HepG2 (cell line): Measurements from ENCODE around the gene KRTAP3-1. TPM values are rescaled to one million over a fixed set of nuclear protein-coding genes. Genes with fewer than 3 reads are reported as not detected.

Experiments
- CCDC6 ChIP-seq: sonication (generic); formaldehyde crosslinking; IDR thresholded peaks from 2 replicates; pipeline ENCODE4 v1.8.1; 2022; ENCODE audit warnings: mild to moderate bottlenecking, missing genetic modification reagents, moderate library complexity
- DZIP1 ChIP-seq: sonication (generic); formaldehyde crosslinking; IDR thresholded peaks from 2 replicates; pipeline ENCODE4 v1.5.0; 2020; ENCODE audit warnings: mild to moderate bottlenecking, missing genetic modification reagents
- GATAD1 ChIP-seq: IDR thresholded peaks from 2 replicates; pipeline ENCODE4 v1.6.1; 2016; ENCODE audit warnings: missing genetic modification reagents, missing compliant biosample characterization
- HNF4G ChIP-seq, 2 experiments: sonication (generic) in 1 of 2; formaldehyde crosslinking in 1 of 2; IDR thresholded peaks; 2 replicates each; pipeline versions ENCODE4 v1.4.0 to v1.6.1; 2011 to 2020; ENCODE audit warnings: borderline replicate concordance in 2 of 2, low read depth in 2 of 2, mild to moderate bottlenecking in 2 of 2, low read length in 1 of 2, missing genetic modification reagents in 1 of 2, moderate library complexity in 1 of 2
- MXD4 ChIP-seq: IDR thresholded peaks from 2 replicates; pipeline ENCODE4 v1.6.1; 2016; ENCODE audit warnings: mild to moderate bottlenecking, missing biosample characterization, missing genetic modification reagents
- SAFB2 ChIP-seq: sonication (generic); formaldehyde crosslinking; IDR thresholded peaks from 2 replicates; pipeline ENCODE4 v1.5.1; 2020; ENCODE audit warnings: missing genetic modification reagents, low read depth, mild to moderate bottlenecking, borderline replicate concordance
- SIX4 ChIP-seq: sonication (generic); formaldehyde crosslinking; IDR thresholded peaks from 2 replicates; pipeline ENCODE4 v1.4.0; 2020; ENCODE audit warnings: missing genetic modification reagents
- SMYD3 ChIP-seq: sonication (generic); formaldehyde crosslinking; IDR thresholded peaks from 2 replicates; pipeline ENCODE4 v1.8.1; 2023; ENCODE audit warnings: mild to moderate bottlenecking, missing genetic modification reagents
- ZBTB38 ChIP-seq: sonication (generic); formaldehyde crosslinking; IDR thresholded peaks from 2 replicates; pipeline ENCODE4 v1.5.1; 2020; ENCODE audit warnings: mild to moderate bottlenecking, missing genetic modification reagents
- ZFP1 ChIP-seq: IDR thresholded peaks from 2 replicates; pipeline ENCODE4 v1.6.1; 2016
- ZNF143 ChIP-seq: sonication (generic); formaldehyde crosslinking; IDR thresholded peaks from 2 replicates; pipeline ENCODE4 v1.4.0; 2020; ENCODE audit warnings: missing genetic modification reagents
- ZNF24 ChIP-seq: fragments of 450-650 bp; IDR thresholded peaks from 2 replicates; pipeline ENCODE4 v1.6.1; 2017; ENCODE audit warnings: antibody characterized with exemption, mild to moderate bottlenecking
- ZNF3 ChIP-seq: IDR thresholded peaks from 2 replicates; pipeline ENCODE4 v1.7.0; 2017; ENCODE audit warnings: inconsistent platforms
- ZNF362 ChIP-seq: sonication (generic); formaldehyde crosslinking; IDR thresholded peaks from 2 replicates; pipeline ENCODE4 v1.4.0; 2020; ENCODE audit warnings: missing genetic modification reagents, mild to moderate bottlenecking, borderline replicate concordance
- ZNF510 ChIP-seq: sonication (generic); formaldehyde crosslinking; IDR thresholded peaks from 2 replicates; pipeline ENCODE4 v1.4.0; 2020; ENCODE audit warnings: low read depth, mild to moderate bottlenecking, missing genetic modification reagents
- ZNF768 ChIP-seq: sonication (generic); formaldehyde crosslinking; IDR thresholded peaks from 2 replicates; pipeline ENCODE4 v1.4.0; 2020; ENCODE audit warnings: missing genetic modification reagents
- ZNF777 ChIP-seq: sonication (generic); formaldehyde crosslinking; IDR thresholded peaks from 2 replicates; pipeline ENCODE4 v1.4.0; 2020; ENCODE audit warnings: missing genetic modification reagents
- ZNF850 ChIP-seq: sonication (generic); formaldehyde crosslinking; conservative IDR thresholded peaks from 2 replicates; pipeline ENCODE4 v1.9.0; 2021; ENCODE audit warnings: mild to moderate bottlenecking, missing genetic modification reagents
- polyA plus RNA-seq, 8 experiments: library from polyadenylated mRNA; depleted of rRNA in 3 of 8; stranded (reverse) in 7 of 8; unstranded in 1 of 8; fragments of >200 nt; fragmentation: Illumina TruSeq in 4 of 8; extraction: Trizol in 4 of 8; gene quantifications; 2 replicates each; pipeline versions ENCODE4 v1.2.1 to v1.2.3, GENCODE V29; 2011 to 2016; ENCODE audit warnings: low read depth in 4 of 8, missing spikeins in 1 of 8, mixed read lengths in 1 of 8; ENCODE audit not compliant: insufficient read depth in 1 of 8
- total RNA-seq, 5 experiments: library from RNA; depleted of rRNA; stranded (reverse); fragments of >200 nt; fragmentation: Illumina TruSeq; extraction: Trizol; gene quantifications; 2 replicates each; pipeline ENCODE4 v1.2.3, GENCODE V29; 2016; ENCODE audit warnings: low read depth in 1 of 5
- TF ChIP-seq, protein P1 (sequence below), 2 experiments: sonication (generic) in 1 of 2; formaldehyde crosslinking in 1 of 2; IDR thresholded peaks; 2 replicates each; pipeline versions ENCODE4 v1.4.0 to v1.6.1; 2016 to 2020; ENCODE audit warnings: borderline replicate concordance in 1 of 2, low read depth in 1 of 2, mild to moderate bottlenecking in 1 of 2, missing genetic modification reagents in 1 of 2
- TF ChIP-seq, protein P2 (sequence below): sonication (generic); formaldehyde crosslinking; conservative IDR thresholded peaks from 2 replicates; pipeline ENCODE4 v1.4.0; 2020; ENCODE audit warnings: missing genetic modification reagents

The KRTAP3-1 gene
- total and polyA plus RNA-seq, 2 of the 13 experiments (the other 11 are each of a cell fraction or from before 2014, with no cell fraction given), result 0.29 to 3.7 TPM

DNA sequence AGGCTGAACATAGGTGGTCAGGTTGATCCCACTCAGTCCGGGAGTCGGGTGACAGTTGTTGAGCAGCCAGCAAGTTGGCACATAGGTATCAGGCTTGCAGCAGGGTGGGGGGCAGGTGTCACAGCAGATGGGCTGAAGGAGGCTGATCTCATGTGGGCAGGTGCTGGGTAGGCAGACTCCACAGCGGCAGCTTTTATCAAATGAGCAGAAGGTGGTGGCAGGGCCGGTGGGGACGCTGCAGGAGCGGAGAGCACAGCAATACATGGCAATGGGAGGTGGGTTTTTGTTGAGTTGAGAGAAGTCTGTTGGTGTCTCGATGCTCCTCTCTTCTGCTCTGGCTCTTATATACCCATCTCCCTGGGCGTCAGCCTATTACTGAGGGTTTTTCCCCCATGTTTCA lies at the start of gene KRTAP3-1 (continued):
- TF ChIP-seq ZNF850, result no peak
- TF ChIP-seq HNF4G (IDR thresholded peaks at IDR 0.05; ENCODE audit: borderline replicate concordance, low read depth, low read length), result no peak
- no peak for TF ChIP-seq HNF4G (CRISPR knock-in tag; IDR thresholded peaks at IDR 0.05; ENCODE audit: borderline replicate concordance, low read depth)
- TF ChIP-seq, protein P1, sequence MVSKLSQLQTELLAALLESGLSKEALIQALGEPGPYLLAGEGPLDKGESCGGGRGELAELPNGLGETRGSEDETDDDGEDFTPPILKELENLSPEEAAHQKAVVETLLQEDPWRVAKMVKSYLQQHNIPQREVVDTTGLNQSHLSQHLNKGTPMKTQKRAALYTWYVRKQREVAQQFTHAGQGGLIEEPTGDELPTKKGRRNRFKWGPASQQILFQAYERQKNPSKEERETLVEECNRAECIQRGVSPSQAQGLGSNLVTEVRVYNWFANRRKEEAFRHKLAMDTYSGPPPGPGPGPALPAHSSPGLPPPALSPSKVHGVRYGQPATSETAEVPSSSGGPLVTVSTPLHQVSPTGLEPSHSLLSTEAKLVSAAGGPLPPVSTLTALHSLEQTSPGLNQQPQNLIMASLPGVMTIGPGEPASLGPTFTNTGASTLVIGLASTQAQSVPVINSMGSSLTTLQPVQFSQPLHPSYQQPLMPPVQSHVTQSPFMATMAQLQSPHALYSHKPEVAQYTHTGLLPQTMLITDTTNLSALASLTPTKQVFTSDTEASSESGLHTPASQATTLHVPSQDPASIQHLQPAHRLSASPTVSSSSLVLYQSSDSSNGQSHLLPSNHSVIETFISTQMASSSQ (IDR thresholded peaks at IDR 0.05; ENCODE audit: low read depth), result no peak
- TF ChIP-seq, protein P1 (CRISPR knock-in tag; IDR thresholded peaks at IDR 0.05; ENCODE audit: borderline replicate concordance), result no peak
- no peak for TF ChIP-seq ZNF143 (CRISPR knock-in tag)
- no peak for TF ChIP-seq DZIP1 (CRISPR knock-in tag)
- no peak for TF ChIP-seq SAFB2 (CRISPR knock-in tag)
- 0 out of 2 replicates have a peak, but pooled peaks have one; percentile 30 for TF ChIP-seq ZNF777 (CRISPR knock-in tag)
- TF ChIP-seq ZBTB38 (CRISPR knock-in tag), result peak; percentile 74; the same call in 1 of the 2 replicates
- no peak for TF ChIP-seq CCDC6 (CRISPR knock-in tag)
- TF ChIP-seq, protein P2, sequence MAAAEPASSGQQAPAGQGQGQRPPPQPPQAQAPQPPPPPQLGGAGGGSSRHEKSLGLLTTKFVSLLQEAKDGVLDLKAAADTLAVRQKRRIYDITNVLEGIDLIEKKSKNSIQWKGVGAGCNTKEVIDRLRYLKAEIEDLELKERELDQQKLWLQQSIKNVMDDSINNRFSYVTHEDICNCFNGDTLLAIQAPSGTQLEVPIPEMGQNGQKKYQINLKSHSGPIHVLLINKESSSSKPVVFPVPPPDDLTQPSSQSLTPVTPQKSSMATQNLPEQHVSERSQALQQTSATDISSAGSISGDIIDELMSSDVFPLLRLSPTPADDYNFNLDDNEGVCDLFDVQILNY (CRISPR knock-in tag), result no peak
- 0 out of 2 replicates have a peak, but pooled peaks have one; percentile 44 for TF ChIP-seq ZNF768 (CRISPR knock-in tag)
- TF ChIP-seq SMYD3 (CRISPR knock-in tag), result 0 out of 2 replicates have a peak, but pooled peaks have one; percentile 2
- no peak for TF ChIP-seq ZNF362 (CRISPR knock-in tag)
- TF ChIP-seq ZNF24, result no peak
- TF ChIP-seq GATAD1 (CRISPR knock-in tag), result no peak
- 0 out of 2 replicates have a peak, but pooled peaks have one; percentile 12 for TF ChIP-seq MXD4 (CRISPR knock-in tag)
- TF ChIP-seq ZFP1 (CRISPR knock-in tag), result no peak
- no peak for TF ChIP-seq ZNF510 (CRISPR knock-in tag)
- 0 out of 2 replicates have a peak, but pooled peaks have one; percentile 22 for TF ChIP-seq SIX4 (CRISPR knock-in tag)
- no peak for TF ChIP-seq ZNF3 (CRISPR knock-in tag)
